ENCODE data around the gene PRRC2B. TPM values are rescaled to one million over a fixed set of nuclear protein-coding genes. Genes with fewer than 3 reads are reported as not detected.

PRRC2B gene
- total and polyA plus RNA-seq, 4 donors: 10.3 to 44.3 (median 27.0) TPM

GRCh38 chr9:131502781-131503625 is 109.1 kb downstream of the PRRC2B start, which contains the start of gene POMT1:
Gene POMT1 (plus strand): TSS chr9:131502918. CDS start chr9:131504219, 1,301 bp downstream.
- Histone ChIP-seq H3K9ac (ENCODE audit: low read depth in 1 of 2, low read length in 2 of 2) (peak within 1 kb of the TSS; percentile 19 to 62), H3K27me3 (ENCODE audit: control insufficient read depth in 4 of 4, insufficient read depth in 4 of 4, low read length in 3 of 4) (no peaks in the 10 kb centered on the region), H3K4me3 (ENCODE audit: low read depth in 1 of 3, low read length in 3 of 3) (peak within 1 kb of the TSS; percentile 77 to 91 (median 89)), H3K36me3 (ENCODE audit: control insufficient read depth in 4 of 4, insufficient read depth in 3 of 4, low read depth in 1 of 4, low read length in 3 of 4) (peaks cover 1 to 17% (median 10%) of the 10 kb centered on the region in 4 donors), H3K27ac (ENCODE audit: low read depth in 1 of 2, low read length in 2 of 2) (peak within 1 kb of the TSS; percentile 43 to 47), H3K9me3 (ENCODE audit: control insufficient read depth in 4 of 4, low read length in 3 of 4) (no peaks in the 10 kb centered on the region), H3K4me1 (ENCODE audit: control insufficient read depth in 4 of 4, insufficient read depth in 4 of 4, low read length in 3 of 4) (peaks cover 6 to 29% (median 16%) of the 10 kb centered on the region in 4 donors)
- DNase-seq (ENCODE audit: low spot score): peak; percentile 76
- under 1% methylated on average over 83 of the region's 83 CpGs for WGBS
- TF ChIP-seq JUND (IDR thresholded peaks at IDR 0.05) (no peak), ZBTB33 (IDR thresholded peaks at IDR 0.05) (no peak), NR2F2 (IDR thresholded peaks at IDR 0.05) (no peak), SP1 (IDR thresholded peaks at IDR 0.05) (no peak), RAD21 (IDR thresholded peaks at IDR 0.05) (peak in 1 of 2 donors; percentile 46), RXRA (IDR thresholded peaks at IDR 0.05) (no peak), EGR1 (IDR thresholded peaks at IDR 0.05; ENCODE audit: low read depth in 2 of 2) (no peak), TAF1 (conservative IDR thresholded peaks at IDR 0.05) (no peak)

GRCh38 chr9:131503626-131504465 is 110.0 kb downstream of the PRRC2B start:
- H3K9me3 ChIP-seq (ENCODE audit: control insufficient read depth in 4 of 4, low read length in 3 of 4): no peaks in the 10 kb centered on the region
- H3K27me3 ChIP-seq (ENCODE audit: control insufficient read depth in 4 of 4, insufficient read depth in 4 of 4, low read length in 3 of 4): no peaks in the 10 kb centered on the region
- peaks cover 0 to 8% (median 6%) of the 10 kb centered on the region in 4 donors for H3K36me3 ChIP-seq (ENCODE audit: control insufficient read depth in 4 of 4, insufficient read depth in 3 of 4, low read depth in 1 of 4, low read length in 3 of 4)
- H3K9ac ChIP-seq (ENCODE audit: low read depth in 1 of 2, low read length in 2 of 2): peak overlapping the region in 1 of 2 donors; percentile 66
- DNase-seq (ENCODE audit: low spot score): no peak
- 35% methylated on average over 32 of the region's 32 CpGs for WGBS
- peak overlapping the region; percentile 77 to 91 (median 89) for H3K4me3 ChIP-seq (ENCODE audit: low read depth in 1 of 3, low read length in 3 of 3)
- TF ChIP-seq ZBTB33 (IDR thresholded peaks at IDR 0.05) (no peak), FOXA2 (IDR thresholded peaks at IDR 0.05) (no peak), ATF3 (IDR thresholded peaks at IDR 0.05) (no peak), FOXA1 (IDR thresholded peaks at IDR 0.05) (no peak), SP1 (IDR thresholded peaks at IDR 0.05) (no peak), EGR1 (IDR thresholded peaks at IDR 0.05; ENCODE audit: low read depth in 2 of 2) (no peak), CTCF (IDR thresholded peaks at IDR 0.05; ENCODE audit: low read depth, low read length, missing input control) (no peak), RAD21 (IDR thresholded peaks at IDR 0.05) (no peak), HNF4A (conservative IDR thresholded peaks at IDR 0.05) (no peak), REST (IDR thresholded peaks at IDR 0.05) (no peak), HNF4G (IDR thresholded peaks at IDR 0.05) (no peak), JUND (IDR thresholded peaks at IDR 0.05) (no peak), RXRA (IDR thresholded peaks at IDR 0.05) (no peak)
- no peak overlapping the region for H3K27ac ChIP-seq (ENCODE audit: low read depth in 1 of 2, low read length in 2 of 2)
- H3K4me1 ChIP-seq (ENCODE audit: control insufficient read depth in 4 of 4, insufficient read depth in 4 of 4, low read length in 3 of 4): peaks cover 6 to 29% (median 16%) of the 10 kb centered on the region in 4 donors

All from liver (tissue), 9 donors.